ENCODE results near the gene ACTL6B. TPM values are rescaled to one million over a fixed set of nuclear protein-coding genes. Genes with fewer than 3 reads are reported as not detected.
A peak's percentile ranks its signal among the peaks of the same experiment; 100 is the strongest.

ACTL6B gene
- polyA plus RNA-seq, 1 of the 3 experiments (the other 2 are of a cell fraction): 0.67 TPM

GRCh38 chr7:100674411-100675104 is 18.3 kb upstream of the ACTL6B start:
- H3K4me1 ChIP-seq (ENCODE audit: control insufficient read depth in 1 of 2, insufficient read depth in 2 of 2, low read depth in 1 of 2, low read length in 1 of 2): peaks cover 0 to 30% of the 10 kb centered on the region in 2 experiments; a peak in 1 of 4 replicates
- ChIA-PET CTCF (interaction anchor here (0.7 to 10.5 kb wide), 7 partner anchors 12 to 115 kb away, joined by 3 to 227 read pairs (median 3); partner anchors contain the start of genes ACTL6B, GIGYF1 and POP7), POLR2A (interaction anchor here (0.8 to 6.3 kb wide), 5 partner anchors 9 to 72 kb away, joined by 3 to 23 read pairs (median 5); partner anchors contain the start of genes ACTL6B, MOSPD3 and PCOLCE)
- no peaks in the 10 kb centered on the region for H3K9me2 ChIP-seq
- 2% methylated on average over 42 of the region's 43 CpGs for WGBS (ENCODE audit: low lambda C conversion rate)
- peak overlapping the region; percentile 87 for H3K9ac ChIP-seq
- peak; percentile 68 for DNase-seq
- no peak for TF ChIP-seq GATA2 (CRISPR knock-in tag; IDR thresholded peaks at IDR 0.05)
- TF ChIP-seq YY1 (IDR thresholded peaks at IDR 0.05; ENCODE audit: low read depth): 0 out of 2 replicates have a peak, but pooled peaks have one; percentile 34
- TF ChIP-seq TAF1 (IDR thresholded peaks at IDR 0.05; ENCODE audit: borderline replicate concordance, low read depth, low read length): peak; percentile 15; the same call in 1 of the 2 replicates
- no peaks in the 10 kb centered on the region for H3K27me3 ChIP-seq (ENCODE audit: insufficient read depth)
- peaks cover 37% of the 10 kb centered on the region for H3F3A ChIP-seq (replicated peaks; ENCODE audit: insufficient read depth)
- no peak overlapping the region for H2AFZ ChIP-seq (ENCODE audit: low read depth)
- peaks cover 44% of the 10 kb centered on the region for H3K79me2 ChIP-seq (ENCODE audit: insufficient read depth)
- H3K36me3 ChIP-seq (replicated peaks in 1 of 2; ENCODE audit: control insufficient read depth in 1 of 2, insufficient read depth in 2 of 2, low read length in 1 of 2): peaks cover 18 to 29% of the 10 kb centered on the region in 2 experiments
- H4K20me1 ChIP-seq (ENCODE audit: insufficient read depth): peaks cover 39% of the 10 kb centered on the region
- H3K4me2 ChIP-seq: peak overlapping the region; percentile 95
- peak overlapping the region; percentile 83 to 98 for H3K4me3 ChIP-seq (ENCODE audit: low read depth in 2 of 2, low read length in 1 of 2)
- no peaks in the 10 kb centered on the region for H3K9me3 ChIP-seq
- H3K27ac ChIP-seq (ENCODE audit: low read depth in 2 of 2, low read length in 1 of 2): peak overlapping the region; percentile 90 to 94

DNA sequence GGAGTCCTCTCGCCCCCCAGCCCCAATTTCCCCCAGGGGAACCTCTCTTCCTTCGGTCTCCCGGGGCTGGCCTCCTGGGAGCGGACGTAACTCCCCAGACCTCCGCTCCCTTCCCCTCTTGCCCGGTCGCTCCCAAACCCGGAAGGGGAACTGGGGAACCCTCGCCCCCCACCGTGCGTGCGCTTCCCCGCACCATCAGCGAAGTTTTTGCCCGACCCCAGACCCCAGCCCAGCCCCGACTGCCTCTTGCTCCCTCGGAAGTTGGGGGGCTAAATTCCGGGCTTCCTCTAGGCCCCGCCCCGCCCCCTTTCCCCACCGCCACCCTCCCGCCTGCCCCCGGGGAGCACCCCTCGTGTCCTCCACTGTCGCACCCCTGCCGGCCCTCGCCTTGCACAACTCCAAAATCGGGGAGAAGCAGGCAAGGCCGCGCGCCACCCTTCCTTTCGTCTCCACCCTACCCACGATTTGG is 17.7 kb upstream of the ACTL6B start:
- Histone ChIP-seq H3K4me1 (ENCODE audit: control insufficient read depth in 1 of 2, insufficient read depth in 2 of 2, low read depth in 1 of 2, low read length in 1 of 2) (peaks cover 0 to 24% of the 10 kb centered on the region in 2 experiments; a peak in 1 of 4 replicates), H3K36me3 (replicated peaks in 1 of 2; ENCODE audit: control insufficient read depth in 1 of 2, insufficient read depth in 2 of 2, low read length in 1 of 2) (peaks cover 13 to 23% of the 10 kb centered on the region in 2 experiments), H3K9ac (peak overlapping the region; percentile 87), H3K27ac (ENCODE audit: low read depth in 2 of 2, low read length in 1 of 2) (peak overlapping the region; percentile 90 to 94), H3K4me3 (ENCODE audit: low read depth in 2 of 2, low read length in 1 of 2) (peak overlapping the region; percentile 83 to 98), H3K4me2 (peak overlapping the region; percentile 95), H3K9me2 (no peaks in the 10 kb centered on the region), H3F3A (replicated peaks; ENCODE audit: insufficient read depth) (peaks cover 31% of the 10 kb centered on the region), H3K9me3 (no peaks in the 10 kb centered on the region), H3K79me2 (ENCODE audit: insufficient read depth) (peaks cover 44% of the 10 kb centered on the region), H4K20me1 (ENCODE audit: insufficient read depth) (peaks cover 33% of the 10 kb centered on the region), H2AFZ (ENCODE audit: low read depth) (peak overlapping the region; percentile 75; the same call in 1 of the 2 replicates), H3K27me3 (ENCODE audit: insufficient read depth) (no peaks in the 10 kb centered on the region)
- ChIA-PET CTCF (interaction anchor here (0.7 to 10.5 kb wide), 7 partner anchors 12 to 45 kb away, joined by 3 to 227 read pairs (median 5); partner anchors contain the start of genes ACTL6B, GIGYF1 and POP7), POLR2A (interaction anchor here (0.8 to 6.3 kb wide), 4 partner anchors 9 to 61 kb away, joined by 3 to 23 read pairs (median 6); partner anchors contain the start of genes ACTL6B and MOSPD3)
- TF ChIP-seq TEAD4 (IDR thresholded peaks at IDR 0.05; ENCODE audit: borderline replicate concordance, insufficient read depth): no peak
- no peak for TF ChIP-seq SMC3 (IDR thresholded peaks at IDR 0.05; ENCODE audit: low read depth, low read length)
- TF ChIP-seq GABPA (IDR thresholded peaks at IDR 0.05; ENCODE audit: low read depth): peak; percentile 37; the same call in 1 of the 2 replicates
- no peak for TF ChIP-seq GATA2 (CRISPR knock-in tag; IDR thresholded peaks at IDR 0.05)
- TF ChIP-seq NRF1 (IDR thresholded peaks at IDR 0.05; ENCODE audit: low read depth, low read length): no peak
- no peak for TF ChIP-seq REST (IDR thresholded peaks at IDR 0.05; ENCODE audit: low read depth, low read length)
- TF ChIP-seq RAD21 (IDR thresholded peaks at IDR 0.05; ENCODE audit: low read length): no peak
- TF ChIP-seq MEF2A (IDR thresholded peaks at IDR 0.05; ENCODE audit: borderline replicate concordance, low read depth): no peak
- TF ChIP-seq RXRA (IDR thresholded peaks at IDR 0.05; ENCODE audit: borderline replicate concordance, low read depth): no peak
- TF ChIP-seq, protein P1, sequence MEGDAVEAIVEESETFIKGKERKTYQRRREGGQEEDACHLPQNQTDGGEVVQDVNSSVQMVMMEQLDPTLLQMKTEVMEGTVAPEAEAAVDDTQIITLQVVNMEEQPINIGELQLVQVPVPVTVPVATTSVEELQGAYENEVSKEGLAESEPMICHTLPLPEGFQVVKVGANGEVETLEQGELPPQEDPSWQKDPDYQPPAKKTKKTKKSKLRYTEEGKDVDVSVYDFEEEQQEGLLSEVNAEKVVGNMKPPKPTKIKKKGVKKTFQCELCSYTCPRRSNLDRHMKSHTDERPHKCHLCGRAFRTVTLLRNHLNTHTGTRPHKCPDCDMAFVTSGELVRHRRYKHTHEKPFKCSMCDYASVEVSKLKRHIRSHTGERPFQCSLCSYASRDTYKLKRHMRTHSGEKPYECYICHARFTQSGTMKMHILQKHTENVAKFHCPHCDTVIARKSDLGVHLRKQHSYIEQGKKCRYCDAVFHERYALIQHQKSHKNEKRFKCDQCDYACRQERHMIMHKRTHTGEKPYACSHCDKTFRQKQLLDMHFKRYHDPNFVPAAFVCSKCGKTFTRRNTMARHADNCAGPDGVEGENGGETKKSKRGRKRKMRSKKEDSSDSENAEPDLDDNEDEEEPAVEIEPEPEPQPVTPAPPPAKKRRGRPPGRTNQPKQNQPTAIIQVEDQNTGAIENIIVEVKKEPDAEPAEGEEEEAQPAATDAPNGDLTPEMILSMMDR (IDR thresholded peaks at IDR 0.05): no peak
- 0 out of 2 replicates have a peak, but pooled peaks have one; percentile 9 for TF ChIP-seq SIN3A (IDR thresholded peaks at IDR 0.05; ENCODE audit: borderline replicate concordance, low read depth, low read length)
- no peak for TF ChIP-seq TAF1 (IDR thresholded peaks at IDR 0.05; ENCODE audit: borderline replicate concordance, low read depth, low read length)
- peak; percentile 27; the same call in 1 of the 2 replicates for TF ChIP-seq MAX (IDR thresholded peaks at IDR 0.05; ENCODE audit: low read depth)
- 0% methylated on average over 22 of the region's 34 CpGs for WGBS (ENCODE audit: low lambda C conversion rate)
- DNase-seq: peak; percentile 69
